WTC11 (cell line): ENCODE data around the gene TEX44.

Experiments used
- ESRRA ChIP-seq: sonication (generic); formaldehyde crosslinking; IDR thresholded peaks from 2 replicates; pipeline ENCODE4 v1.8.1; 2022; ENCODE audit warnings: mild to moderate bottlenecking, missing genetic modification reagents, borderline replicate concordance
- SMAD3 ChIP-seq: sonication (generic); formaldehyde crosslinking; IDR thresholded peaks from 2 replicates; pipeline ENCODE4 v1.8.0; 2022; ENCODE audit warnings: missing genetic modification reagents, mild to moderate bottlenecking, borderline replicate concordance
- TF ChIP-seq, protein P1 (sequence below): fragments of 200-600 bp; IDR thresholded peaks from 2 replicates; pipeline ENCODE4 v1.8.0; 2022; ENCODE audit warnings: antibody characterized with exemption
- TF ChIP-seq, protein P2 (sequence below): sonication (generic); formaldehyde crosslinking; IDR thresholded peaks from 2 replicates; pipeline ENCODE4 v1.8.0; 2022; ENCODE audit warnings: mild to moderate bottlenecking, missing genetic modification reagents
- TF ChIP-seq, protein P3 (sequence below): sonication (generic); formaldehyde crosslinking; IDR thresholded peaks from 2 replicates; pipeline ENCODE4 v1.8.1; 2023; ENCODE audit warnings: mild to moderate bottlenecking, missing genetic modification reagents, moderate library complexity

DNA sequence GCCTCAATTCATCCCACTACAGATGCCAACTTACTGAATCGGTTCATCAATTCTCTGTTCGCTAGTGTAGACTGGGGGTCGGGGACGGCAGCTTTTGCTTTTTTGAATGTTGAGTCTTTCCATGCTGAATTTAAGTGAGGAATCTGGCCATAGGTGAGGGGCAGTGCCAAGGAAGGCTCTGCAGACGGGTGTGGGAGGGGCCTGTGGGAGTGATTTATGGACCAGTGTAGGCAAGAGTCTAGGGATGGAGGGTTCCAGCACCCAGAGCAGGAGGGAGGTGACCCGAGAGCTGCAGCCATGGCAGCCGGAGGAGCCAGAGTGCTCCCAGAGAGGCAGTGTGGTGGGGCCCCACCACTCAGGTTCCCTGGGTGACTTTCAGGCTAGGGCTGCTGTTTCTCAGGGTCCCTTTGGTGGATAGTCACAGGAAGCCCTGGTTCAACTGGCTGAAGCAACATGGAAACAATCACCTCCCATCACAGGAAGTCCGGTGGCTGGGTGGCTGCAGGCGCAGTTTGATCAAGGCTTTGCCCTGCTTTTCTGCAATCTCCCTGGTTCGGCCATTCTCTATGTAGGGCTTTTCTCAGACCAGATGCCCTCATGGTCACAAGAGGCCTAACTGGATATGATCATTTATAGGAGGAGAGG, 16.9 kb upstream of the TEX44 start:
- TF ChIP-seq ESRRA (CRISPR knock-in tag) (no peak), SMAD3 (CRISPR knock-in tag) (no peak)
- TF ChIP-seq, protein P1, sequence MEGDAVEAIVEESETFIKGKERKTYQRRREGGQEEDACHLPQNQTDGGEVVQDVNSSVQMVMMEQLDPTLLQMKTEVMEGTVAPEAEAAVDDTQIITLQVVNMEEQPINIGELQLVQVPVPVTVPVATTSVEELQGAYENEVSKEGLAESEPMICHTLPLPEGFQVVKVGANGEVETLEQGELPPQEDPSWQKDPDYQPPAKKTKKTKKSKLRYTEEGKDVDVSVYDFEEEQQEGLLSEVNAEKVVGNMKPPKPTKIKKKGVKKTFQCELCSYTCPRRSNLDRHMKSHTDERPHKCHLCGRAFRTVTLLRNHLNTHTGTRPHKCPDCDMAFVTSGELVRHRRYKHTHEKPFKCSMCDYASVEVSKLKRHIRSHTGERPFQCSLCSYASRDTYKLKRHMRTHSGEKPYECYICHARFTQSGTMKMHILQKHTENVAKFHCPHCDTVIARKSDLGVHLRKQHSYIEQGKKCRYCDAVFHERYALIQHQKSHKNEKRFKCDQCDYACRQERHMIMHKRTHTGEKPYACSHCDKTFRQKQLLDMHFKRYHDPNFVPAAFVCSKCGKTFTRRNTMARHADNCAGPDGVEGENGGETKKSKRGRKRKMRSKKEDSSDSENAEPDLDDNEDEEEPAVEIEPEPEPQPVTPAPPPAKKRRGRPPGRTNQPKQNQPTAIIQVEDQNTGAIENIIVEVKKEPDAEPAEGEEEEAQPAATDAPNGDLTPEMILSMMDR = no peak
- TF ChIP-seq, protein P2, sequence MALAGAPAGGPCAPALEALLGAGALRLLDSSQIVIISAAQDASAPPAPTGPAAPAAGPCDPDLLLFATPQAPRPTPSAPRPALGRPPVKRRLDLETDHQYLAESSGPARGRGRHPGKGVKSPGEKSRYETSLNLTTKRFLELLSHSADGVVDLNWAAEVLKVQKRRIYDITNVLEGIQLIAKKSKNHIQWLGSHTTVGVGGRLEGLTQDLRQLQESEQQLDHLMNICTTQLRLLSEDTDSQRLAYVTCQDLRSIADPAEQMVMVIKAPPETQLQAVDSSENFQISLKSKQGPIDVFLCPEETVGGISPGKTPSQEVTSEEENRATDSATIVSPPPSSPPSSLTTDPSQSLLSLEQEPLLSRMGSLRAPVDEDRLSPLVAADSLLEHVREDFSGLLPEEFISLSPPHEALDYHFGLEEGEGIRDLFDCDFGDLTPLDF (CRISPR knock-in tag) = no peak
- TF ChIP-seq, protein P3, sequence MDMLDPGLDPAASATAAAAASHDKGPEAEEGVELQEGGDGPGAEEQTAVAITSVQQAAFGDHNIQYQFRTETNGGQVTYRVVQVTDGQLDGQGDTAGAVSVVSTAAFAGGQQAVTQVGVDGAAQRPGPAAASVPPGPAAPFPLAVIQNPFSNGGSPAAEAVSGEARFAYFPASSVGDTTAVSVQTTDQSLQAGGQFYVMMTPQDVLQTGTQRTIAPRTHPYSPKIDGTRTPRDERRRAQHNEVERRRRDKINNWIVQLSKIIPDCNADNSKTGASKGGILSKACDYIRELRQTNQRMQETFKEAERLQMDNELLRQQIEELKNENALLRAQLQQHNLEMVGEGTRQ (CRISPR knock-in tag) = no peak
